Measurements from ENCODE around the gene WNT7B. TPM values are rescaled to one million over a fixed set of nuclear protein-coding genes. Genes with fewer than 3 reads are reported as not detected.

Gene WNT7B
- total and polyA plus RNA-seq, 10 of the 15 experiments (the other 5 are each of a cell fraction or from before 2014, with no cell fraction given) = 0.12 TPM; not detected in 9

DNA sequence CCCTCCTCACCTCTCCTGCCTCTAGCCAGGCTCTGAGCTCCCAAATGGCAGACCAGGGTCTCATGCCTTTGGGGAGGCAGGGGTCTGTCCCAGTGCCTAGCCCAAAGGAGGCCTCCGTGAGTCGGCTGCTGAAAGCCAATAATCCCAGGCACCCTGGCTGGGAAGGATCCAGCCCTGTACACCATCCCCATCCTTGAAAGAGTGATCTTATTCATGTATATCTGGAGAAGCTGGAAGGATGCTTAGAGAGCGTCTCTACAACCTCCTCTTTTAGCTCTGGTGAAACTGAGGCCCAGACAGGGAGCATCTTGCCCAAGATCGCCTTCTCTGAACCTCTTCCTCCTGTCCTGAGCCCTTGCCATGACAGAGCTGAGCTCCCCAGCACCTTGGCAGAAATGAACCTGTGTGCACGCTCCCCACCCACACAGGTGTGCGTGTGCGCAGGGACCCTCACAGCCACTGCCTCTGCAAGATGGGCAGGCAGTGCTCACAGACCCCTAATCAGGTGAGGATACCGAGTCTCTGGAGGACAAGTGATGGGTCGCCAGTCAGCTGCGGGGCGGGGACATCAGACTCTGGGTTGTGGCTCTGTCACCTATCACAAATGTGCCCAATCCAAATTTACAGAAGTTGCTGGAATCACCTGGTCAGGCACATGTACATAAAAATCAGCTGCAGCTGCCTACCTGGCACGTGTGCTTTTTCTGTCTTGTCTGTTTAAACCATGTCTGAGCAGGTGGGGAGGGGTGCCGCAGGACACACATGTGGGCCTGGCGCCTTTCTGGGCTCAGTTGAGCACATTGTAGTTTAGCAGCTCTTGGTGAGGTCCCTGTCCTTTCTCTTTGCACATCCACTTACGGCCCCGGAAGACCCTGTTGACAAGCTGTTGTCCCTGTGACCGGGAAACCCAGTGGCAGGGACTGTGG lies 49.3 kb upstream of the WNT7B start (continued):
- TF ChIP-seq IKZF1 (conservative IDR thresholded peaks at IDR 0.05) = no peak
- TF ChIP-seq TAF1 (IDR thresholded peaks at IDR 0.05; ENCODE audit: borderline replicate concordance, low read depth, low read length) = no peak
- TF ChIP-seq, protein P1, sequence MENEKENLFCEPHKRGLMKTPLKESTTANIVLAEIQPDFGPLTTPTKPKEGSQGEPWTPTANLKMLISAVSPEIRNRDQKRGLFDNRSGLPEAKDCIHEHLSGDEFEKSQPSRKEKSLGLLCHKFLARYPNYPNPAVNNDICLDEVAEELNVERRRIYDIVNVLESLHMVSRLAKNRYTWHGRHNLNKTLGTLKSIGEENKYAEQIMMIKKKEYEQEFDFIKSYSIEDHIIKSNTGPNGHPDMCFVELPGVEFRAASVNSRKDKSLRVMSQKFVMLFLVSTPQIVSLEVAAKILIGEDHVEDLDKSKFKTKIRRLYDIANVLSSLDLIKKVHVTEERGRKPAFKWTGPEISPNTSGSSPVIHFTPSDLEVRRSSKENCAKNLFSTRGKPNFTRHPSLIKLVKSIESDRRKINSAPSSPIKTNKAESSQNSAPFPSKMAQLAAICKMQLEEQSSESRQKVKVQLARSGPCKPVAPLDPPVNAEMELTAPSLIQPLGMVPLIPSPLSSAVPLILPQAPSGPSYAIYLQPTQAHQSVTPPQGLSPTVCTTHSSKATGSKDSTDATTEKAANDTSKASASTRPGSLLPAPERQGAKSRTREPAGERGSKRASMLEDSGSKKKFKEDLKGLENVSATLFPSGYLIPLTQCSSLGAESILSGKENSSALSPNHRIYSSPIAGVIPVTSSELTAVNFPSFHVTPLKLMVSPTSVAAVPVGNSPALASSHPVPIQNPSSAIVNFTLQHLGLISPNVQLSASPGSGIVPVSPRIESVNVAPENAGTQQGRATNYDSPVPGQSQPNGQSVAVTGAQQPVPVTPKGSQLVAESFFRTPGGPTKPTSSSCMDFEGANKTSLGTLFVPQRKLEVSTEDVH (IDR thresholded peaks at IDR 0.05; ENCODE audit: low read depth, partially characterized antibody) = no peak
- TF ChIP-seq RB1 (IDR thresholded peaks at IDR 0.05; ENCODE audit: borderline replicate concordance) = no peak
- no peak for TF ChIP-seq ATF7 (IDR thresholded peaks at IDR 0.05; ENCODE audit: low read depth)
- TF ChIP-seq, protein P2, sequence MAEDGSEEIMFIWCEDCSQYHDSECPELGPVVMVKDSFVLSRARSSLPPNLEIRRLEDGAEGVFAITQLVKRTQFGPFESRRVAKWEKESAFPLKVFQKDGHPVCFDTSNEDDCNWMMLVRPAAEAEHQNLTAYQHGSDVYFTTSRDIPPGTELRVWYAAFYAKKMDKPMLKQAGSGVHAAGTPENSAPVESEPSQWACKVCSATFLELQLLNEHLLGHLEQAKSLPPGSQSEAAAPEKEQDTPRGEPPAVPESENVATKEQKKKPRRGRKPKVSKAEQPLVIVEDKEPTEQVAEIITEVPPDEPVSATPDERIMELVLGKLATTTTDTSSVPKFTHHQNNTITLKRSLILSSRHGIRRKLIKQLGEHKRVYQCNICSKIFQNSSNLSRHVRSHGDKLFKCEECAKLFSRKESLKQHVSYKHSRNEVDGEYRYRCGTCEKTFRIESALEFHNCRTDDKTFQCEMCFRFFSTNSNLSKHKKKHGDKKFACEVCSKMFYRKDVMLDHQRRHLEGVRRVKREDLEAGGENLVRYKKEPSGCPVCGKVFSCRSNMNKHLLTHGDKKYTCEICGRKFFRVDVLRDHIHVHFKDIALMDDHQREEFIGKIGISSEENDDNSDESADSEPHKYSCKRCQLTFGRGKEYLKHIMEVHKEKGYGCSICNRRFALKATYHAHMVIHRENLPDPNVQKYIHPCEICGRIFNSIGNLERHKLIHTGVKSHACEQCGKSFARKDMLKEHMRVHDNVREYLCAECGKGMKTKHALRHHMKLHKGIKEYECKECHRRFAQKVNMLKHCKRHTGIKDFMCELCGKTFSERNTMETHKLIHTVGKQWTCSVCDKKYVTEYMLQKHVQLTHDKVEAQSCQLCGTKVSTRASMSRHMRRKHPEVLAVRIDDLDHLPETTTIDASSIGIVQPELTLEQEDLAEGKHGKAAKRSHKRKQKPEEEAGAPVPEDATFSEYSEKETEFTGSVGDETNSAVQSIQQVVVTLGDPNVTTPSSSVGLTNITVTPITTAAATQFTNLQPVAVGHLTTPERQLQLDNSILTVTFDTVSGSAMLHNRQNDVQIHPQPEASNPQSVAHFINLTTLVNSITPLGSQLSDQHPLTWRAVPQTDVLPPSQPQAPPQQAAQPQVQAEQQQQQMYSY (CRISPR knock-in tag; IDR thresholded peaks at IDR 0.05) = no peak
